OCI-LY3 (cell line): ENCODE measurements around the gene ADD2.

ENCODE experiments used
- H2AFZ ChIP-seq: fragments of 200-600, 300-600 bp; shearing (Covaris generic); 2 replicates; pipeline ENCODE4 v1.6.0; 2014; ENCODE audit warnings: antibody characterized with exemption, low read depth, low read length
- H3K27ac ChIP-seq: fragments of 200-600, 300-600 bp; sonication (generic); 2 replicates; pipeline ENCODE4 v1.5.1; 2014; ENCODE audit warnings: mild to moderate bottlenecking, low read length, moderate library complexity, mixed read lengths
- H3K27me3 ChIP-seq: fragments of 200-600, 300-600 bp; sonication (generic); 2 replicates; pipeline ENCODE4 v1.6.1; 2014; ENCODE audit warnings: low read depth, low read length, mixed read lengths
- H3K36me3 ChIP-seq: fragments of 200-600, 300-600 bp; sonication (generic); replicated peaks from 2 replicates; pipeline ENCODE3; 2014; ENCODE audit warnings: low read depth, low read length, mixed read lengths
- H3K4me1 ChIP-seq: fragments of 300-600, 200-600 bp; sonication (generic); 2 replicates; pipeline ENCODE4 v1.6.1; 2014; ENCODE audit warnings: low read length, mixed read lengths
- H3K4me2 ChIP-seq: fragments of 200-600, 300-600 bp; sonication (generic); 2 replicates; pipeline ENCODE4 v1.6.1; 2014; ENCODE audit warnings: low read length, mixed read lengths
- H3K4me3 ChIP-seq: fragments of 300-600, 200-600 bp; sonication (generic); 2 replicates; pipeline ENCODE4 v1.5.1; 2014; ENCODE audit warnings: antibody characterized with exemption, mild to moderate bottlenecking, low read length, moderate library complexity
- H3K79me2 ChIP-seq: fragments of 300-600, 200-600 bp; shearing (Covaris generic); 2 replicates; pipeline ENCODE4 v1.6.1; 2014; ENCODE audit warnings: mild to moderate bottlenecking, low read length, mixed read lengths
- H3K9ac ChIP-seq: fragments of 300-600, 200-600 bp; shearing (Covaris generic); 2 replicates; pipeline ENCODE4 v1.6.0; 2014; ENCODE audit warnings: mild to moderate bottlenecking, low read length, moderate library complexity
- H3K9me3 ChIP-seq: fragments of 200-600, 300-600 bp; shearing (Covaris generic); 2 replicates; pipeline ENCODE4 v1.6.1; 2014; ENCODE audit warnings: low read length, mixed read lengths; ENCODE audit not compliant: insufficient read depth
- H4K20me1 ChIP-seq: fragments of 200-600, 300-600 bp; sonication (generic); 2 replicates; pipeline ENCODE4 v1.6.1; 2016; ENCODE audit warnings: low read length, mixed read lengths; ENCODE audit not compliant: insufficient read depth
- CTCF ChIP-seq: fragments of 200-600, 300-600 bp; sonication (generic); IDR thresholded peaks from 2 replicates; pipeline ENCODE4 v1.5.1; 2014; ENCODE audit warnings: antibody characterized with exemption, low read length, low read depth
- EZH2phosphoT487 ChIP-seq: fragments of 200-600 bp; shearing (Covaris generic); IDR thresholded peaks from 2 replicates; pipeline ENCODE4 v1.6.1; 2018; ENCODE audit warnings: antibody characterized with exemption, mixed run types, low read depth

Gene ADD2

GRCh38 chr2:70691497-70692140 lies 76.4 kb downstream of the ADD2 start:
- Histone ChIP-seq H4K20me1 (no peaks in the 10 kb centered on the region), H3K9ac (no peak overlapping the region), H3K4me1 (peaks cover 7% of the 10 kb centered on the region), H3K4me3 (no peak overlapping the region), H3K4me2 (no peak overlapping the region), H3K27ac (no peak overlapping the region), H2AFZ (no peak overlapping the region), H3K27me3 (no peaks in the 10 kb centered on the region), H3K36me3 (no peaks in the 10 kb centered on the region), H3K79me2 (no peaks in the 10 kb centered on the region), H3K9me3 (no peaks in the 10 kb centered on the region)
- TF ChIP-seq EZH2phosphoT487 (no peak), CTCF (no peak)

- Histone ChIP-seq H3K27ac (no peak overlapping the region), H3K79me2 (no peaks in the 10 kb centered on the region), H3K27me3 (no peaks in the 10 kb centered on the region), H3K4me3 (no peak overlapping the region), H3K4me2 (no peak overlapping the region), H3K36me3 (no peaks in the 10 kb centered on the region), H3K4me1 (peaks cover 7% of the 10 kb centered on the region), H3K9ac (no peak overlapping the region), H4K20me1 (no peaks in the 10 kb centered on the region), H3K9me3 (no peaks in the 10 kb centered on the region), H2AFZ (no peak overlapping the region)
- TF ChIP-seq EZH2phosphoT487 (no peak), CTCF (no peak)
Measured at GRCh38 chr2:70690846-70691245, 77.2 kb downstream of the ADD2 start.

GRCh38 chr2:70688427-70688826 lies 79.6 kb downstream of the ADD2 start:
- TF ChIP-seq CTCF = no peak
- no peak for TF ChIP-seq EZH2phosphoT487
- Histone ChIP-seq H3K9me3 (no peaks in the 10 kb centered on the region), H3K9ac (no peak overlapping the region)

DNA sequence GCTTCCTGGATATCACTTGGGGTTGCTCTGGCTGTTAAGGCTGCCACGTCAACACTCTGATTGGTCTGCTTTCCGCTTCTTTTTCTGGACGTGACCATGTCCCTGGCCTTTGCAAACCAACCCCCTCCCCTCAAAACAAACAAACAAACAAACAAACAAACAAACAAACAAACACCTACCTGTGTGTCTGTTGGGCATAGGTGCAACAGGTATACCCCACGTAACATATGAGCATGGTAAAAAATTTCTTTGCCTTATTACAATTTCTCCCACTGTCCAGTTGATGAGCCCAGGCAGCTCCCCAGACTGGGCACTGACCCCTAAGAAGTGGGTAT lies 80.6 kb downstream of the ADD2 start:
- Histone ChIP-seq H2AFZ (peak overlapping the region; percentile 74; the same call in 1 of the 2 replicates), H3K36me3 (no peaks in the 10 kb centered on the region), H3K79me2 (no peaks in the 10 kb centered on the region), H3K4me1 (peaks cover 7% of the 10 kb centered on the region), H3K9me3 (no peaks in the 10 kb centered on the region), H3K27ac (no peak overlapping the region), H3K4me3 (no peak overlapping the region), H4K20me1 (no peaks in the 10 kb centered on the region), H3K27me3 (peaks cover 5% of the 10 kb centered on the region; the same call in 1 of the 2 replicates), H3K4me2 (no peak overlapping the region), H3K9ac (no peak overlapping the region)
- TF ChIP-seq EZH2phosphoT487 (no peak), CTCF (no peak)

More at GRCh38 chr2:70688427-70688826, 79.6 kb downstream of the ADD2 start:
- Histone ChIP-seq H3K79me2 (no peaks in the 10 kb centered on the region), H3K4me2 (no peak overlapping the region), H3K36me3 (no peaks in the 10 kb centered on the region), H3K27ac (no peak overlapping the region), H3K4me1 (peaks cover 7% of the 10 kb centered on the region), H3K4me3 (no peak overlapping the region), H3K27me3 (peaks cover 5% of the 10 kb centered on the region; the same call in 1 of the 2 replicates), H4K20me1 (no peaks in the 10 kb centered on the region), H2AFZ (no peak overlapping the region)
